ENCODE data around the gene FNBP1.
"Not testable (repeated sequence)": the region's sequence is repeated elsewhere in the genome, so short reads cannot be mapped to it uniquely, and the experiment has no call there.

FNBP1 gene

GRCh38 chr9:130020618-130021017 lies 22.4 kb downstream of the FNBP1 start:
- TF ChIP-seq ZFX (IDR thresholded peaks at IDR 0.05) (no peak), CTCF (conservative IDR thresholded peaks at IDR 0.05) (no peak)
- no peak overlapping the region for H3K27ac ChIP-seq

- TF ChIP-seq ZFX (IDR thresholded peaks at IDR 0.05) (no peak), CTCF (conservative IDR thresholded peaks at IDR 0.05) (no peak)
- H3K27ac ChIP-seq, result no peak overlapping the region
Measured at GRCh38 chr9:130018265-130018664, 24.7 kb downstream of the FNBP1 start.

- not testable (repeated sequence) for H3K27ac ChIP-seq
Measured at GRCh38 chr9:130017510-130017909, 25.5 kb downstream of the FNBP1 start.

GRCh38 chr9:130017076-130017475 lies 25.9 kb downstream of the FNBP1 start:
- no peak for TF ChIP-seq CTCF (conservative IDR thresholded peaks at IDR 0.05)
- TF ChIP-seq ZFX (IDR thresholded peaks at IDR 0.05), result no peak
- no peak overlapping the region for H3K27ac ChIP-seq

GRCh38 chr9:130015353-130016019 lies 27.5 kb downstream of the FNBP1 start:
- TF ChIP-seq CTCF (conservative IDR thresholded peaks at IDR 0.05) (no peak), ZFX (IDR thresholded peaks at IDR 0.05) (no peak)
- no peak overlapping the region for H3K27ac ChIP-seq

GRCh38 chr9:130013326-130013725 lies 29.7 kb downstream of the FNBP1 start:
- H3K27ac ChIP-seq, result no peak overlapping the region
- TF ChIP-seq CTCF (conservative IDR thresholded peaks at IDR 0.05) (no peak), ZFX (IDR thresholded peaks at IDR 0.05) (no peak)

GRCh38 chr9:130010151-130010988 lies 32.6 kb downstream of the FNBP1 start:
- TF ChIP-seq ZFX (IDR thresholded peaks at IDR 0.05), result no peak
- TF ChIP-seq CTCF (conservative IDR thresholded peaks at IDR 0.05), result no peak
- no peak overlapping the region for H3K27ac ChIP-seq

GRCh38 chr9:130009546-130009945 lies 33.4 kb downstream of the FNBP1 start:
- not testable (repeated sequence) for H3K27ac ChIP-seq
